IMR-90 (cell line): ENCODE measurements around the gene OR52B2. TPM values are rescaled to one million over a fixed set of nuclear protein-coding genes. Genes with fewer than 3 reads are reported as not detected.

Source experiments
- ATAC-seq: fragments of 200-7000 bp; cut with Tn5 transposase; 2 replicates; pipeline ENCODE4 v1.9.1; 2020; ENCODE audit warnings: low read depth, mild to moderate bottlenecking, moderate library complexity
- BruUV-seq: library from RNA; stranded (reverse); fragments of 400-500 nt; replicated peaks from 2 replicates; lab custom pipeline; 2021; lab: Mats Ljungman, UMichigan
- CTCF ChIA-PET: fragments of 300-600 bp; formaldehyde crosslinking; extraction: SDS; loops from one replicate; lab custom pipeline; 2021; ENCODE audit warnings: antibody characterized with exemption; lab: Yijun Ruan, JAX
- POLR2A ChIA-PET: fragments of 300-600 bp; sonication (Branson Sonifier 250); formaldehyde crosslinking; loops from one replicate; lab custom pipeline; 2022; ENCODE audit warnings: antibody characterized with exemption; ENCODE audit not compliant: unreplicated experiment; lab: Charles Lee
- DNase-seq: peaks from one replicate; pipeline ENCODE4 v3.0.0; 2013
- H2AFZ ChIP-seq: replicated peaks from 2 replicates; pipeline ENCODE3; 2013; ENCODE audit warnings: low read length, mild to moderate bottlenecking; ENCODE audit not compliant: poor library complexity
- H2AK5ac ChIP-seq: 2 replicates; pipeline ENCODE4 v1.6.1; 2013; ENCODE audit warnings: low read depth, low read length, inconsistent platforms
- H2AK9ac ChIP-seq: replicated peaks from 2 replicates; pipeline ENCODE3; 2013; ENCODE audit warnings: mild to moderate bottlenecking, low read depth, low read length, moderate library complexity; ENCODE audit not compliant: poor library complexity
- H2BK120ac ChIP-seq: 2 replicates; pipeline ENCODE4 v1.6.1; 2013; ENCODE audit warnings: low read depth, low read length, inconsistent platforms
- H2BK15ac ChIP-seq: 3 replicates; pipeline ENCODE4 v1.6.1; 2013; ENCODE audit warnings: low read depth, low read length, inconsistent platforms
- H2BK20ac ChIP-seq: 2 replicates; pipeline ENCODE4 v1.6.1; 2013; ENCODE audit warnings: low read depth, mild to moderate bottlenecking, inconsistent platforms, low read length, moderate library complexity
- H2BK5ac ChIP-seq: 2 replicates; pipeline ENCODE4 v1.6.1; 2013; ENCODE audit warnings: mild to moderate bottlenecking, low read depth, low read length, inconsistent platforms; ENCODE audit not compliant: poor library complexity, severe bottlenecking
- H3K14ac ChIP-seq: replicated peaks from 2 replicates; pipeline ENCODE4 v1.6.1; 2013; ENCODE audit warnings: low read depth, low read length, inconsistent platforms
- H3K18ac ChIP-seq: 2 replicates; pipeline ENCODE4 v1.6.1; 2013; ENCODE audit warnings: low read depth, low read length, control low read depth
- H3K23ac ChIP-seq: 2 replicates; pipeline ENCODE4 v1.6.1; 2013; ENCODE audit warnings: low read depth, low read length, inconsistent platforms
- H3K27ac ChIP-seq: 2 replicates; pipeline ENCODE4 v1.5.1; 2013; ENCODE audit warnings: mild to moderate bottlenecking, control low read depth, low read length; ENCODE audit not compliant: insufficient read depth
- H3K27me3 ChIP-seq: 2 replicates; pipeline ENCODE4 v1.6.1; 2013; ENCODE audit warnings: low read length; ENCODE audit not compliant: control insufficient read depth, insufficient read depth
- H3K36me3 ChIP-seq: 2 replicates; pipeline ENCODE4 v1.6.1; 2013; ENCODE audit warnings: low read length, mixed read lengths; ENCODE audit not compliant: control insufficient read depth, insufficient read depth
- H3K4ac ChIP-seq: 2 replicates; pipeline ENCODE4 v1.6.1; 2013; ENCODE audit warnings: low read depth, low read length, inconsistent platforms
- H3K4me1 ChIP-seq: 2 replicates; pipeline ENCODE4 v1.6.1; 2013; ENCODE audit warnings: low read length, mixed read lengths; ENCODE audit not compliant: control insufficient read depth, insufficient read depth
- H3K4me2 ChIP-seq: 2 replicates; pipeline ENCODE4 v1.6.1; 2013; ENCODE audit warnings: low read depth, mild to moderate bottlenecking, control low read depth, low read length, moderate library complexity
- H3K4me3 ChIP-seq: 2 replicates; pipeline ENCODE4 v1.5.1; 2013; ENCODE audit warnings: low read depth, mild to moderate bottlenecking, control low read depth, low read length, moderate library complexity; ENCODE audit not compliant: insufficient read depth
- H3K56ac ChIP-seq: 2 replicates; pipeline ENCODE4 v1.6.1; 2013; ENCODE audit warnings: low read length, inconsistent platforms; ENCODE audit not compliant: insufficient read depth; ENCODE audit errors: extremely low read depth
- H3K79me1 ChIP-seq, 2 experiments: 2 replicates each; pipeline ENCODE4 v1.6.1; 2013; ENCODE audit warnings: low read length in 2 of 2, inconsistent platforms in 1 of 2, low read depth in 1 of 2
- H3K9ac ChIP-seq: 2 replicates; pipeline ENCODE4 v1.6.1; 2013; ENCODE audit warnings: low read depth, low read length, control low read depth
- H3K9me1 ChIP-seq: 2 replicates; pipeline ENCODE4 v1.6.1; 2013; ENCODE audit warnings: low read length, inconsistent platforms; ENCODE audit not compliant: insufficient read depth
- H3K9me3 ChIP-seq: 2 replicates; pipeline ENCODE4 v1.6.1; 2013; ENCODE audit warnings: low read length; ENCODE audit not compliant: control insufficient read depth, insufficient read depth
- H4K20me1 ChIP-seq: 2 replicates; pipeline ENCODE4 v1.6.1; 2013; ENCODE audit warnings: low read length, inconsistent platforms; ENCODE audit not compliant: insufficient read depth
- H4K5ac ChIP-seq: 2 replicates; pipeline ENCODE4 v1.6.1; 2013; ENCODE audit warnings: mild to moderate bottlenecking, low read depth, low read length, control low read depth
- H4K8ac ChIP-seq, 2 experiments: 2 replicates each; pipeline ENCODE4 v1.6.1; 2013; ENCODE audit warnings: low read depth in 2 of 2, low read length in 2 of 2, control low read depth in 1 of 2, inconsistent platforms in 1 of 2
- H4K91ac ChIP-seq: 2 replicates; pipeline ENCODE4 v1.6.1; 2013; ENCODE audit warnings: low read depth, low read length, inconsistent platforms; ENCODE audit not compliant: insufficient read depth
- CTCF ChIP-seq: conservative IDR thresholded peaks from 2 replicates; pipeline ENCODE4 v1.5.1; 2012; ENCODE audit warnings: mild to moderate bottlenecking, low read depth, low read length, improper control_type of control experiment
- FOS ChIP-seq: fragments of 150-350 bp; IDR thresholded peaks from 2 replicates; pipeline ENCODE4 v1.6.1; 2016; ENCODE audit warnings: low read depth, low read length
- RAD21 ChIP-seq: IDR thresholded peaks from 2 replicates; pipeline ENCODE4 v1.6.1; 2012; ENCODE audit warnings: low read length, improper control_type of control experiment
- RFX5 ChIP-seq: IDR thresholded peaks from 2 replicates; pipeline ENCODE4 v1.8.0; 2012; ENCODE audit warnings: low read depth, mild to moderate bottlenecking, low read length, moderate library complexity
- SMC3 ChIP-seq: fragments of 150-350 bp; IDR thresholded peaks from 2 replicates; pipeline ENCODE4 v1.6.1; 2016; ENCODE audit warnings: low read depth, mild to moderate bottlenecking, antibody characterized with exemption, low read length, moderate library complexity
- USF2 ChIP-seq: fragments of 150-350 bp; IDR thresholded peaks from 2 replicates; pipeline ENCODE4 v1.6.1; 2017; ENCODE audit warnings: mild to moderate bottlenecking, antibody characterized with exemption, low read length, low read depth
- WGBS, 2 experiments: methylation state at CpG; one replicate each; pipeline versions ENCODE4 v1.1.5 to v1.1.7; 2013; ENCODE audit warnings: missing lambda C conversion rate in 2 of 2; ENCODE audit not compliant: insufficient read length in 1 of 2; ENCODE audit errors: extremely low coverage in 2 of 2; 5-methylcytosine and 5-hydroxymethylcytosine counted together
- dilution Hi-C: fragments of 300-500 bp; cut with HindIII; formaldehyde crosslinking; loops from one replicate; pipeline ENCODE4 v1.14.3; 2018; ENCODE audit warnings: low sequenced_read_pairs; ENCODE audit not compliant: unreplicated experiment
- in situ Hi-C: fragments of 300-500 bp; cut with MboI; formaldehyde crosslinking; loops from 3 replicates; pipeline ENCODE4 v1.14.3; 2019; ENCODE audit warnings: low sequenced_read_pairs, inconsistent platforms, mixed read lengths
- intact Hi-C: fragments of 100-400 bp; cut with micrococcal nuclease; formaldehyde crosslinking; loops from 2 replicates; pipeline ENCODE4 v1.10.0; 2022
- polyA plus RNA-seq, 3 experiments: library from polyadenylated mRNA; depleted of rRNA; stranded (reverse); fragments of >200 nt; gene quantifications; 2 replicates each; pipeline ENCODE4 v1.2.3, GENCODE V29; 2012; ENCODE audit warnings: low replicate concordance in 1 of 3
- total RNA-seq: library from RNA; depleted of rRNA; stranded (reverse); fragments of >200 nt; gene quantifications from 2 replicates; pipeline ENCODE4 v1.2.3, GENCODE V29; 2012

Gene OR52B2
- total and polyA plus RNA-seq, 2 of the 4 experiments (the other 2 are of a cell fraction): not detected

- CTCF ChIA-PET: interaction anchor here (0.6 to 1.5 kb wide), 2 partner anchors 19 to 313 kb away, joined by 3 to 4 read pairs; no protein-coding TSS in a partner anchor
Observed at GRCh38 chr11:6196396-6196795, 26.3 kb upstream of the OR52B2 start.

More at GRCh38 chr11:6196396-6196795, 26.3 kb upstream of the OR52B2 start:
- POLR2A ChIA-PET: no interaction called here
- no peak overlapping the region for H3K18ac ChIP-seq
- no peaks in the 10 kb centered on the region for H3K36me3 ChIP-seq
- no peak for ATAC-seq
- no peaks in the 10 kb centered on the region for H4K20me1 ChIP-seq
- no peak overlapping the region for H4K91ac ChIP-seq
- WGBS, 2 experiments: 71% methylated on average over 1 of the region's 4 CpGs; no CpG with 5 or more reads in 1 of the 2 experiments
- no peak overlapping the region for H2AK9ac ChIP-seq
- dilution Hi-C loops (no loop called here), intact Hi-C loops (no loop called here), in situ Hi-C loops (no loop called here)
- no peak overlapping the region for H2BK15ac ChIP-seq
- no peak overlapping the region for H3K4me2 ChIP-seq
- no peak overlapping the region for H4K8ac ChIP-seq
- no peak overlapping the region for H3K4ac ChIP-seq
- no peak for TF ChIP-seq SMC3
- no peak for TF ChIP-seq RFX5
- no peak for TF ChIP-seq FOS
- no peak for TF ChIP-seq RAD21
- no peak for TF ChIP-seq CTCF
- no peak for TF ChIP-seq USF2
- H2BK120ac ChIP-seq: no peak overlapping the region
- H3K23ac ChIP-seq: no peak overlapping the region
- H2AK5ac ChIP-seq: no peak overlapping the region
- DNase-seq: no peak
- no peaks in the 10 kb centered on the region for H3K9me3 ChIP-seq
- H3K27ac ChIP-seq: no peak overlapping the region
- no peaks in the 10 kb centered on the region for H3K9me1 ChIP-seq
- H2BK20ac ChIP-seq: no peak overlapping the region
- H3K27me3 ChIP-seq: peaks cover 1% of the 10 kb centered on the region; the same call in 1 of the 2 replicates
- no peak overlapping the region for H3K4me3 ChIP-seq
- H3K79me1 ChIP-seq: no peaks in the 10 kb centered on the region
- H3K4me1 ChIP-seq: peaks cover 2% of the 10 kb centered on the region; the same call in 1 of the 2 replicates
- no peak overlapping the region for H4K5ac ChIP-seq
- H3K14ac ChIP-seq: no peak overlapping the region
- no peak overlapping the region for H2AFZ ChIP-seq
- H2BK5ac ChIP-seq: no peak overlapping the region
- H3K56ac ChIP-seq: no peak overlapping the region
- BruUV-seq: no TSS peak
- no peak overlapping the region for H3K9ac ChIP-seq
